HG03432 (cell line): Measurements from ENCODE around the gene TYRP1.

ENCODE experiments used
- ATAC-seq: cut with Tn5 transposase; IDR thresholded peaks from one replicate; pipeline ENCODE4 v1.9.1; 2021; ENCODE audit warnings: mild to moderate bottlenecking, moderate library complexity; ENCODE audit not compliant: unreplicated experiment

Gene TYRP1

DNA sequence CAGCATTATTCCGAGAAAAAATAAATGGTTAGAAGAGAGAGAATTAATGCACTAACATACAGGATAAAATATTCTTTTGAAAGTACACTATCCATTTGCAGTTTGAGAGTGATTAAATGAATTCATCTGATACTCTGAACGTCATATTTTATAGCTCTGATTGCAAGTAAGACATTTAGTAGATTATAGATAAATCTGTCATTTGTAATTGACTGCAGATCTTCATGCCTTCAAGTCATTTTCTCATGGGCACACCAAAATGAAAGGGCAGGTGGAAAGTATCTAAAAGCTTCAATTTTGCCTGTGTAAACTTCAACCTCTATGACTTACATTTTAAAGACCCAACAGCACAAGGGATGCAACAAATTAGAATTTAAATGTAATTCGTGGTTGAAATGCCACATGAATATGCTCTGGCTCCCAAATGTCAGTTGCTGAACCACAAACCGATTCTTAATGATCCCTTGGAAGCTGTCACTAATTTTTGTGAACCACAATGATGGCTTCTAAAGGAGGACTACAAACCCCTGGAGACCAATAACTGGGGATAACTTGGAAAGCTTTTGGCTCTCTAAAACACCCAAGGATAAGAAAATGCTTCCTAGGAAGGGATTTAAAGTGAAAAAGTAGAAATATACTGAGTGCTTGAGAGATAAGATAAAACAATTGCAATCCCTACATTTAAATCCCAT is 3.9 kb downstream of the TYRP1 start:
- no peak for ATAC-seq

DNA sequence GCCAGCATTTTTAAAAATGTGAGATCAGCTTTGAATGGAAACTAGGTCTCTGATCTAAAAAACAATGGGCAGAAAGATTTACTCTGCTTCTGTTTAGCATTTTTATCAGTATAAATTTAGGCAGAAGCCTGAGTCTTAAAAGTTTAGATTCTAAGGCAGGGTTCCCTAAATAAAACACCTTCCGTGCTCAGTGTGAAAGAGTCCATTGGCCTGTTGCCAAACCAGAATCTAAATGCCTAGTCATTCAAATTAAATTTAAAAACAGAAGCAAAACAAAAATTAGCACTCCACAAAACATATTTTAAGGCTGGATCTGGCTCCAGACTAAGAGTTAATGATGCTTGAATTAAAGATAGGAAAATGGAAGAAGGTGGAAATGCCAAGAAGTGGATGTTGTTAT is 4.5 kb downstream of the TYRP1 start:
- no peak for ATAC-seq

DNA sequence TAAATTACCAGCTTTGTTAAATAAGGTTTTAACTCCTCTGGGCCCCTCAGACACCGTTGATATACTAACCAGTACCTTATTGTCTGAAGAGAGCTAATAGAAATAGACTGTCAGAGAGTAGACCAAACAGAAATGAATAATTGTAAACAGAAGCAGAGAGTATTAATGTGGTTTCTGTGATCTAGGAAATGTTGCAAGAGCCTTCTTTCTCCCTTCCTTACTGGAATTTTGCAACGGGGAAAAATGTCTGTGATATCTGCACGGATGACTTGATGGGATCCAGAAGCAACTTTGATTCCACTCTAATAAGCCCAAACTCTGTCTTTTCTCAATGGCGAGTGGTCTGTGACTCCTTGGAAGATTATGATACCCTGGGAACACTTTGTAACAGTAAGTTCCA is 5.1 kb downstream of the TYRP1 start:
- no peak for ATAC-seq

DNA sequence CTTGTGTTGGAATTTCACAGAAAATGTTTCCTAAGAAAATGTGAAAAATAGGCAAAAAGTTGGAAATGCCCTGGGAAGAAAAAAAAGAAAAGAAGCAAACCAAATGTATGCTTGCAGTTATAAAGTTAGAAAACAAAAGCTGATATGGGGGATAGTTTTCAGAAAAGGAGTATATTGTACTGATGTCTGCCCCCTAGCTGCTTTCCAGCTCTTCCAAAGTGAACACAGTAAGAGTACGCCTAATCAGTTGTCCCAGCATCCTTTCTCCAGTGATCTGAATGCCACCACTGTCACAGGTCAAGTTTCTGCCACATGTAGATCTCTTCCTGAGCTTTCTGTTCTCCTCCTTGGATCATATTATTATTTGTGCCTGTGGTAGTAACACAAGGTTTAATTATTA is 5.8 kb downstream of the TYRP1 start:
- ATAC-seq, result no peak

DNA sequence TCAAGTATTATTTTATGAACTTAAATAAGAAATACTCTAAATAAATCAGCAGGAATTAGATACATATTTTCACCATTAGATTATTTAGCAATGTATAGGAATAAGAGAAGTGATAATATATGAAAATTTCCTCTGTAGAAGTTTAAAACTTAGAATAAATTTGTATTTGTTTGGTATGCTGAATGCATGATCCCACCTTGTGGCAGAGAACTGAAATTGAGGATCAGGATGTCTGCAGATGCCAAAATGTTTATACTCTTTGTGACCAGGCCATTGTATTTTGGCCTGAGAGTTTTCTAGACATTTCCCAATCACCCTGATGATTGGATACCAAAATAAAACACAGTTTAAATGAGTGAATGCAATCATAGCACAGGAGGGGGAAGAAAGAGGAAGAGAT is 6.3 kb downstream of the TYRP1 start:
- ATAC-seq, result no peak

DNA sequence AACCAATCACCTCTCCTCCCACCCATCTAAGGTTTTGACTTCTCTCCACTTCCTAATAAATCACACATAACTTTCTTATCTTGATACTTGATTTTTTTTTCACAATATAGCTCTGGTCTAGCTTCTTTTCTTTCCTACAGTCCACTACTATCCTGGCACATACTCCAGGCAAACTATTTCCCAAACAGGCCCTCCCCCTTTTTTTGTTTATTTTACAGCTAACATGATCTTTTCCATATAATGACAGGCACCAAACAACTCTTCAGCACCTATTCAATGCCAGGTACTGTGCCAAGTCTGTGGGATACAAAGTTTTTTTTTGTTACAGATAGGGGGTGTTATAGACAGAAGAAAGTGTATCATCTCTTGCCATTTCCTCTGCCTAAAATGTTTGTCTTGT is 7.9 kb downstream of the TYRP1 start:
- no peak for ATAC-seq

DNA sequence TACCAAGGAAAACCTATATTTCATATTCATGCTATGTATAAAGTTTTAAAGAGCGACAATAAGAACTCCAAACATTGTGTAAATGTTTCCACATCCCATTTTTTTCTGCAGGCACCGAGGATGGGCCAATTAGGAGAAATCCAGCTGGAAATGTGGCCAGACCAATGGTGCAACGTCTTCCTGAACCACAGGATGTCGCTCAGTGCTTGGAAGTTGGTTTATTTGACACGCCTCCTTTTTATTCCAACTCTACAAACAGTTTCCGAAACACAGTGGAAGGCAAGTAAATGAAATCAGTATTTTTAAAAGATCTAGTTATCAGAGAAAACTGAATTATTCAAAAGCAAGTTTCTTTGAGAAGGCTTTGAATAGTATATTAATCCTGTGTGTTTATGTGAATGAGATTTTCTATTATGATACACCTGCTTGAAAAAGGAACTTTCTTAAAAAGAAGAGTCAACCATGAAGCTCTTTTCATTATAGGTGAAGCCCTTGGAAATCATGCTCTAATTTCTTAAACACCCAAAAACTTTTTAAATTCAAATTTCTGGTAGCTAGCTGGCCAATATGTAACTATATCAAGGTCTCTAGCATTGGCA is 9.1 kb downstream of the TYRP1 start:
- ATAC-seq, result no peak

DNA sequence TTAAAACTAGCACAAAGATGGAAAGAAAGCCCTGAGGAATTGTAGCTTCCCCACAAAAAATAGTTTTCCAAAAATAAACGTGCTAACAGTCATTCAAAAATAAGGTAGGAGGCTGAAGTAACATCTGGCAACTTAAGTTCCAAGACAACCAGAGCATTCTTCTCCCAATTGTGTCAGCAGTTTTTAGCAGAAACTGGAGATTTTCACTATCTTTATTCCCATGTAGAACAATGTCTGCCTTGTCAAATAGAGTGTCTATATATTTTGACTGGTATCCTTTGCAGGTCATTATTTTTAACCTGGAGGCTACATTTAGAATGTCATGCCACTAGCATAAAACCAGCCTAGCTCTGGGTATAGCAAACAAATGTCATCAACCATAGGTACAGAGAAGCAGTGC is 10.8 kb downstream of the TYRP1 start:
- ATAC-seq, result no peak

DNA sequence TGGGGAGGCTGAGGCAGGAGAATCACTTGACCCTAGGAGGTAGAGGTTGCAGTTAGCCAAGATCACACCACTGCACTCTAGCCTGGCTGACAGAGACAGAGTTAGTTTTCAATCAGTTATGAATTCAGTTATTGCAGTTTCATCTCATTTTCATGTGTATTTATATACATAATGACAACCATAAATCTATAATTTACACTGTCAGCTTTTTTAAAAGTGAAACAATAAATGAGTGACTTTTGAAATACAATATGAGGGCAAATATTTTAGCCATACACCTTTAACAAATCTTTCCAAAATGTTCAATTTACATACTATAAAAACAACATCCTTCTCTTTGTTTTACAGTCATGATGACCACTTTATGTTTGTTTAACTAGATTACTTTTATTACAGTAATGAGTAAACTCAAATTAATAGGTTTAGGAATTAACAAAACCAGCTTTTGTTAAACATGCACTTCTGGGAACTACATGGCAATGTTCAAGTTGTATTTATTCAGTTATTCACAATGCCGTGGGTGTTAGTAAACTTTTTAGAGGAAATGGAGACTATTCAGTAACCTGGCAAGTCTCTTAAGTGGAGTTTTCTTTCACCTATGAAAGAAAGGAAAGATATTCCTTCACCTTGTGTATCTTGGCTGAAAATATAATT is 12.7 kb downstream of the TYRP1 start:
- ATAC-seq, result no peak

DNA sequence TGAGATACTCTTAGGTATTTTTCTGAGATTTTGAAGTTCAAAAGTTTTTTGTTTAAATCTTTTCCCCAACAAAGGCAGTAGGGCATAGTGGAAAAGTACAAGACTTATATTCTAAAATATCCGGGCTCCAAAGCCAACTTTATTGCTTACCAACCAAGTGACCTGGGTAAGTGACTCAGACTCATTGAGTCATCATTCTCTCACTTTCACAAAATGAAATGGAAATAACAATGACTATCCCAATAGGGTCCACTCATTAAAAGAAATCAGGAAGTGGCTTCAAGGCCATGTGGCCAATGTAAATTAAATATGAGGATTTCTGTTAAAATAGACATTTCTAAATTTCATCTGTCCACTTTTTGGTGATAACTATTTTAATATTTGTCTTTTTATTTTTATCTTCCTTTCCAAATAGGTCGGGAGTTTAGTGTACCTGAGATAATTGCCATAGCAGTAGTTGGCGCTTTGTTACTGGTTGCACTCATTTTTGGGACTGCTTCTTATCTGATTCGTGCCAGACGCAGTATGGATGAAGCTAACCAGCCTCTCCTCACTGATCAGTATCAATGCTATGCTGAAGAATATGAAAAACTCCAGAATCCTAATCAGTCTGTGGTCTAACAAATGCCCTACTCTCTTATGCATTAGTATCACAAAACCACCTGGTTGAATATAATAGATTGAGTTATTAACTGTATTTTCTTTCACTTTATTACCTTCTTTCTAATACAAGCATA is 15.5 kb downstream of the TYRP1 start:
- ATAC-seq, result no peak

DNA sequence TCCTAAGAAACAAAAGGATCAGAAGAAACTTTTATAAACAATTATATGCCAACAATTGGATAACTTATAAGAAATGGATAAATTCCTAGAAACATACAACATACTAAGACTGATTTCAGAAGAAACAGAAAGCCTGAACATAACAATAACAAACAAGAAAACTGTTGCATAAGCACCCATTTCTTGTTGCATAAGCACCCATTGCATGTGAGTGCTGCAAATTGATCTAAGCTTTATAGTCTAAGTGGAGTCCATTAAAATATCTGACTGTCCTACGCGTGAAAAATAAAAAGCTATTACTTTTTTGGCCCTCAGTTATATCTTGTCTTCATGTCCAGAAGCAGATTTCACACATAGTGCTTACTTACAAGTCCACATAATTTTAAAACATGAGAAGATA is 19.3 kb downstream of the TYRP1 start:
- ATAC-seq, result no peak

DNA sequence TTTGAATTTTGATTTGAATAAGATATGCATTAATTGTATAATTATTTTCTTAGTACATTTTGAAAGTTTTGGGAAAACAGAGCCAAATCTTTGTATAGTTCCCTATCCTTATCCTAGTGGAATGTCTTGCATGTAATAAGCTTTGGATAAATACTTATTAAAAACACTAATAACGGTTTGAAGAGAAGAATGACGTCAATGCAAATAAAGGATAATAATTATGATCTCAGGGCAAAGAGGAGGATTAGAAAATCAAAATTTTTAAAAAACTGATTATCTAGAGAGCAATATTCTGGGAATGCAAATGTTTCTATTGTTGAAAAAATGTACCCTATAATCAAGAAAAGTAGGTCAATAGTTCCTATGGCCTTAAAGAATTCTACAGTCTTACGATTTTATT is 22.1 kb downstream of the TYRP1 start:
- no peak for ATAC-seq

DNA sequence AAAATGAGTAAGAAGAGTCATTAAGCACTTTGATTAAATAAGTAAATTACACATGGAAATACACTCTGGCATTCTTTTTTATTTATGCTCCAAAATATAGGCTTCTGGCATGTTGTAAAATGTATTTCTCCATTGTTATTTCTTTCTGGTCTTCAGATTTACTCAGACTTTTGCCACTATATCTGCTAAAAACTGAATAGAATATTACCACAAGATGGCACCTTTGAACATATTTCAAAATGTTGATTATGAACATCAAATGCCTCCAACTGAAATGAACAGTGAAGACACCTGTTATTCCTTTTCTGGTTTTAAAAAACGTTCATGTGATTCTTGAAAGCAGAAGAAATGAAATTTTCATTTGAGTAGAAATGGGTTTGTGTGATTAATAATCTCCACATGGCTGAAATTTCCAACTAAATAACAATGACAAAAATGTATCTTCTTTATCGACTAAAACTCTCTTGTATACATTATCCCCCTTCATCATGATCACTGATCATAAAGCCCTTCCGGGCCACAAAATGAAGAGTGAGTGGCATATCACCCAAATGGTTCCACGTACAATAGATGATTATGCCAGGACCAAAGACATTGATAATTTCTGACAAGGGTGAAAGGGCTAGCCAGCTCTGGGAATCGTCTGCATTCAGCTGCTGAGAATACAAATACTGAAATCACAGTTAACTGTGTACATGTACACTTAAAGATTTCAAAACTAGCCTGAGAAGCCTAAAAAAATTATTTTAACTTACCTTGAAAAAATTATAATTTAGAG is 23.8 kb downstream of the TYRP1 start:
- no peak for ATAC-seq

DNA sequence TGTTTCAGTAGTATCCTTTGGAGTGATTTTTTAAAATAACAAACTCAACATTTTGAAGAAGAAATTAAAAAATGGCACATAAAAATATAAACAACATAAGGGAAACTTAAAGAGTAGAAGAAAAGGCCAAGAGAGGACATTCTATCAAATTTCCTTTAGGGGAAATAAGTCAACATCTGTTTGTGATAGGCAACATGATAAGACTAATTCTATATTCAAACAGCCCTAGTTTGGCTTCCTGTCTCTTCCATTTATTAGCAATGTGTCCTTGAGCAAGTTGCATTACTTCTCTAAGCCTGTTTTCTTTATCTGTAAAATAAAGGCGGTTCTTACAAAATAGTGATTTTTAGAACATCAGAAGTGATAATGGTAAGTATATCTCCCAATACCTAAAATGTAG is 24.7 kb downstream of the TYRP1 start:
- no peak for ATAC-seq

DNA sequence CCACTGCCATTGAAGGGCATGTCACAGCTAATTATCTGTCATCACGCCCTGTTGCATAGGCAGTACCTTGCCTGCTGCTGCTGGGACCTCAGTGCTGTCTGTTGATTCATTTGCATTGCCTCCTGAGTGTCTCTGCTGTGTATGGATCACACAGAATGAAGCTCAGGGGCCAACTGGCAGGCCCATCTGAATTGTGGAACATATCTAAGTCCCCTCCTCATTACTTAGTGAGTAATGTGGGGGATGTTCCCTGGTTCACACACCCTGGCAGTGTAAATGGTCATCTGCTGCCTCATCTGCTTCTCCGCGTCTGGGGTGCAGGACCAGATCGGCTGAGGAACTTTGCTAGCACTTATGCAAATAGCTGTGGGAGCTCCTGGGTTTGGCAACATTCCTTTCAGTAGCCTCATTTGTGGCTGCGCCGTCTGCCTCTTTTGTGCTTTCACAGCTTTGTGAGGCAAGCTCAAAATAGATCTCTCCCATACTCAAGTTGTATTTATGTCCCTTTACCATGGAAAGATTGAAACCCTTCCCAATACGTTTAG is 25.4 kb downstream of the TYRP1 start:
- no peak for ATAC-seq

DNA sequence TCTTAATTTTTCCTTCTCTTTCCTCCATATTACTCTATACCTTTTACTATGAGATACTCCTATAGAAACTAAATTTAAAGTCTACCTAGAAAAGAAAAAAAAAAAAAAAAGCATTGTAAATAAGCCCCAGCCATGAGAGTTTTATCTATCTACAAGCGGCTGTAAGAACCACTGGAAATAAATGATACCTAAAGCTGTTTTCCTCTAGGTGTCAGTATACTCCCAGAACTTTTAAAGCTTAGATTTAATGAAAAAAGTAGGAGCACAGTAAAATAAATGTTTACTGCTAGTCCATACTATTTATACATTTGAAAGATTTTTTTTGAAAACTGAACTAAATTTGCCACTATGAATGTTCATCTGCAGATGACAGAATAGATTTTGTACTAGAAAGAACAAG is 26.2 kb downstream of the TYRP1 start:
- ATAC-seq, result no peak

DNA sequence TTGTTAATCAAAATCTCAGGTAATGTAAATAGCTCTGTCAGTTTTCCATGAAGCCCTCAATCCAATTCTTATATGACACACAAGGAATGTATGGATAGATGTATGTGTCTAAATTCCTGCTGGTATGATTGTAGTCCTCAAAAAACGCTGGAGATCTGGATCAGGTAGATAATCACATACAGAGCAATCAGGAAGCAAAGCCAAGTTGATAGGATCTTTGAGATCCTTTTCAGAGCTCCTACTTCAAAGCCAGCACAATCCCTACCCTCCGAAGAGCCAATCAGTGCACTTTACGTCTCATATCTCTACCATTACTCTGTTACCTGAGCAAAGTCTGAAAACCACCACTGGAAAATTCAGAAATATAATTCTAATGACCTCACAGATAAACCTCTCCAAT is 27.4 kb downstream of the TYRP1 start:
- ATAC-seq, result no peak

DNA sequence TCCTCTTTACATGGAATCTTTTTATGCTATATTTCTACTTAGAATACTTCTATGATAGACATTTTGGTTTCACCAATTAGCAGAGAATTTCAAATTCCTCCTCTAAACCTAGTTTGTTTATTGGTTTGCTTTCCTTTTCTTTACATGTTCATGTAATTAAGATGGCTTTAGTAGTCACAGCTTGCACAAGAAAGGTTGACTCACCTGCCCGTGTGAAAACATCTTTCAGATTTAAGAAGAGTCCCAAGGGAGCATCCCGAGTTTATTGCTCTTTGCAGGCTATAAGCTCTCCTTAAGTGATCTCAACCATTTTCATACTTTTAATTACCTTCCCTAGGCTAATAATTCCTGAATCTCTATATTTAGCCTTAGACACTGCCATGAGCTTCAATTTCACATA is 28.9 kb downstream of the TYRP1 start:
- no peak for ATAC-seq

DNA sequence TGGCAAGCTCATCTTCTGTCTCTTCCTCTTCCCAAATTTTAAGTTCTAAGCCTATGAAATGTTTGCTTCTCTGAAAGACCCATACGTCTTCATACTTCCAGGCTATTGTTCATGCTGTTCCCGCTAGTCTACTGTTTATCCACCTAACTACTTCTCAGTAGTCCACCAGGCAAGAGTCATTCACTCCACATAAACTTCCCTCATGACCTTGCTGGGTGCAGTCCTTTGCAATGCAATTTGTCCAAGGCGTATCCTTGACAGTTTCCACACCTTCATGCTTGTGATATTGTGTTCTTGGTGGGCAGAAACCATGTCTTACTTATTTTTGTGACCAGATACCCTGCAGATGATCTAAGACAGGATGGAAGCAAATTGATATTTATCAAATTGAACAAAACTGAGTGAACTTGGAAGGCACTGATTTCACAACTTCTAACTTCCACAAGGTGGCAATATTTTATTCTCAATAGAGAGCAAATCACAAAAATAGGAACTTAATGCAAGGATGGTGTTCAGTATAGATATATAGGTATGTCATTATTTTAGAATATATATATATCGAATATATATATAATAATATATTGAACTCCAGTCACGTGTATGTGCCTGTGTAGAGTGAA is 30.3 kb downstream of the TYRP1 start:
- ATAC-seq, result no peak

DNA sequence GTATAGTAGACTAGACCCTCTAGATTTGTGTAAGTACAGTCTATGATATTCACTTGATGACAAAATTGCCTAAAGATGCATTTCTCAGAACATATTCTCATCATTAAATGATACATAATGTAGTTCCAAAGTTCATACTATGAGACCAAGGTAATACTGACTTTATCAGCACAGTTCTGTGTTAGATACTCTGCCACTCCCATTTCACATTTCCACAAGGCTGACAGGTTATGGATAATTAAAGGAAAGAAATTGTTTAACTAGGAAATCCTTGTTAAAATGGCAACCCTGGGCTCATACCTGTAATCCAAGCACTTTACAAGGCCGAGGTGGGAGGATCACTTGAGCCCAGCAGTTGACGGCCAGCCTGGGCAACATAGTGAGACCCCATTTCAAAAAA is 33.6 kb downstream of the TYRP1 start:
- ATAC-seq, result no peak
